Bone marrow (tissue), 2 donors: ENCODE measurements around the gene UTS2.

Source experiments
- DNase-seq, 2 donors: peaks; one replicate each; lab custom pipeline; 2025; lab: John Stamatoyannopoulos, UW

UTS2 gene

GRCh38 chr1:7811476-7811875 is 41.4 kb downstream of the UTS2 start:
- DNase-seq = no peak

GRCh38 chr1:7810395-7810794 is 42.5 kb downstream of the UTS2 start:
- peak in 1 of 2 donors; percentile 21 for DNase-seq

DNA sequence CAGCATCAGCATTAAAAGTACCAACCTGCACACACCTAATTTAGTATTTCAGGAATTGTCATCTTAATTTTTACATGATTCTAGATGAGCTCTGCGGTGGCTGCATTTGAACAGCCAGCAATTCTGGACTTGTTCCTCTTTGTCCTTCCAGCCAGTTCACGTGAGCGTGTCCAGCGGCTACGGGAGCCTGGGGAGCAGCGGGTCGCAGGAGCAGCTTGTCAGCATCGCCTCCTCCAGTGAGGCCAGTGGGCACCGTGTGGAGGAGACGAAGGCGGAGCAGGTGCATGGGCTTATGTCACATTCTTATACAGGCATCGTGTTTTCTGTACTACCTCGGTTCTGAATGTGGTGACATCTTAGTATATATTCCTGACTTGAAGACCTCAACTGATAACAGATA is 43.1 kb downstream of the UTS2 start:
- no peak for DNase-seq

DNA sequence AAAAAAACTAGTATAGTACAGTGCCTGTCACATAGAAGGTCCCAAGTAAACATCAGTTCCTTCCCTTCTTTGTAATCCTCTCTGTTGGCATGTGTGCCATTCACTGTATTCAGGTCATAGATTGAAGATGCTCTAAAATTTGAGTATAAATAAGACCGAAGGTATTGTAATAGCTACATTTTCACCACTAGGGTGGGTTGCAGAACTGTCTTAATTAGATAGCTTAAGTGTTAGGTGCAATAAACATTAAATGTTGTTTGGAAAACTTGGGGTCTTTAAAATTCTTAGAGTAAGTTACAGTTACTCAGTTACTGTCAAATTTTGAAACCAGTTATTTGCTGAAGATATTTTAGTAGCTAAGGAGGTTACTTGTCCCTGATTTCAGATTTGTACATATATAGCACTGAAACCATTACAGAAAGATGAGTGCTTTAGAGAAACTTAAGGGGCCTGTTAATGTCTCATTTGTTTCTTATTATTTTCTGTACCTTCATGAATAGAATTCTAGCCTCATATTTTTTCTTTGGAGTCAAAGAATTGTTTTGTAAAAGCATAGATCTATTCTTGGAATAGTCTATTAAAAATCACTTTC is 44.5 kb downstream of the UTS2 start:
- peak in 1 of 2 donors; percentile 13 for DNase-seq

- DNase-seq = no peak
Measured at GRCh38 chr1:7805460-7805859, 47.4 kb downstream of the UTS2 start.
